MCF 10A (cell line): ENCODE measurements around the gene CMPK2. TPM values are rescaled to one million over a fixed set of nuclear protein-coding genes. Genes with fewer than 3 reads are reported as not detected.

ENCODE experiments used
- BruUV-seq: library from RNA; stranded (reverse); fragments of 400-500 nt; replicated peaks from 2 replicates; lab custom pipeline; 2021; lab: Mats Ljungman, UMichigan
- CTCF ChIA-PET: fragments of 300-600 bp; sonication (Branson Sonifier 250); formaldehyde crosslinking; extraction: SDS; loops from one replicate; lab custom pipeline; 2021; ENCODE audit warnings: antibody characterized with exemption, inconsistent platforms; lab: Yijun Ruan, JAX
- POLR2A ChIA-PET: fragments of 300-600, 350-650 bp; sonication (Branson Sonifier 250); formaldehyde crosslinking; extraction: SDS; loops from one replicate; lab custom pipeline; 2020; ENCODE audit warnings: antibody characterized with exemption, inconsistent platforms; lab: Yijun Ruan, JAX
- DNase-seq: peaks from one replicate; pipeline ENCODE4 v3.0.0-alpha.2; 2018; ENCODE audit not compliant: unreplicated experiment
- H3K27ac Mint-ChIP-seq: one replicate; pipeline ENCODE4 v1.8.0; 2022; ENCODE audit warnings: mild to moderate bottlenecking, low read depth, mixed read lengths; ENCODE audit not compliant: unreplicated experiment
- H3K27me3 Mint-ChIP-seq: one replicate; pipeline ENCODE4 v1.8.0; 2022; ENCODE audit warnings: mixed read lengths; ENCODE audit not compliant: insufficient read depth, unreplicated experiment
- H3K36me3 Mint-ChIP-seq: one replicate; pipeline ENCODE4 v1.8.0; 2022; ENCODE audit warnings: mild to moderate bottlenecking, moderate library complexity, mixed read lengths; ENCODE audit not compliant: insufficient read depth, unreplicated experiment
- H3K4me1 Mint-ChIP-seq: one replicate; pipeline ENCODE4 v1.8.0; 2022; ENCODE audit warnings: mixed read lengths; ENCODE audit not compliant: insufficient read depth, unreplicated experiment
- H3K4me3 Mint-ChIP-seq: one replicate; pipeline ENCODE4 v1.8.0; 2022; ENCODE audit warnings: mild to moderate bottlenecking, moderate library complexity, mixed read lengths; ENCODE audit not compliant: unreplicated experiment
- H3K9me3 Mint-ChIP-seq: one replicate; pipeline ENCODE4 v1.8.0; 2022; ENCODE audit warnings: mixed read lengths; ENCODE audit not compliant: unreplicated experiment
- CTCF ChIP-seq: fragments of 200-600 bp; IDR thresholded peaks from one replicate; pipeline ENCODE4 v1.8.0; 2022; ENCODE audit warnings: antibody characterized with exemption, mild to moderate bottlenecking; ENCODE audit not compliant: unreplicated experiment
- intact Hi-C: fragments of 100-400 bp; cut with micrococcal nuclease; formaldehyde crosslinking; loops from 2 replicates; pipeline ENCODE4 v1.14.1; 2022
- total RNA-seq: library from RNA; stranded (reverse); gene quantifications from 2 replicates; pipeline ENCODE4 v1.2.3, GENCODE V29; 2022

CMPK2 gene
- total RNA-seq, 1 experiment from 2014 or later: 0.40 TPM

GRCh38 chr2:6866982-6867381, 1.3 kb upstream of the CMPK2 start:
- ChIA-PET POLR2A (interaction anchor here (1.3 to 2.0 kb wide), 2 partner anchors 9 to 13 kb away, joined by 3 to 6 read pairs; no protein-coding TSS in a partner anchor), CTCF (interaction anchor here (0.6 to 2.8 kb wide), 12 partner anchors 10 to 761 kb away, joined by 3 to 26 read pairs (median 4); partner anchors contain the start of gene RSAD2)
- intact Hi-C loops: no loop called here
- no peak for DNase-seq
- Mint-ChIP-seq H3K9me3 (no peaks in the 10 kb centered on the region), H3K27me3 (peaks cover 14% of the 10 kb centered on the region), H3K4me3 (no peak overlapping the region), H3K27ac (no peak overlapping the region), H3K36me3 (no peaks in the 10 kb centered on the region), H3K4me1 (peaks cover 7% of the 10 kb centered on the region)
- TF ChIP-seq CTCF: no peak
- BruUV-seq: no TSS peak

GRCh38 chr2:6866275-6866671, 566 bp upstream of the CMPK2 start:
- peak overlapping the region; percentile 73 for H3K4me3 Mint-ChIP-seq
- ChIA-PET POLR2A (interaction anchor here (2.0 kb wide), 1 partner anchor 10 kb away, joined by 6 read pairs; no protein-coding TSS in a partner anchor), CTCF (interaction anchor here (0.6 to 2.8 kb wide), 14 partner anchors 9 to 1768 kb away, joined by 3 to 26 read pairs (median 4); partner anchors contain the start of gene RSAD2)
- peaks cover 6% of the 10 kb centered on the region for H3K27me3 Mint-ChIP-seq
- no peaks in the 10 kb centered on the region for H3K36me3 Mint-ChIP-seq
- peak; percentile 48 for DNase-seq
- H3K4me1 Mint-ChIP-seq: peaks cover 7% of the 10 kb centered on the region
- peak; percentile 25 for TF ChIP-seq CTCF
- BruUV-seq: no TSS peak
- intact Hi-C loops: no loop called here
- no peaks in the 10 kb centered on the region for H3K9me3 Mint-ChIP-seq
- no peak overlapping the region for H3K27ac Mint-ChIP-seq

GRCh38 chr2:6864923-6865345, 773 bp downstream of the CMPK2 start:
- CTCF ChIA-PET: interaction anchor here (0.6 to 2.1 kb wide), 8 partner anchors 8 to 1401 kb away, joined by 3 to 9 read pairs (median 4); partner anchors contain the start of gene RSAD2
- Mint-ChIP-seq H3K4me3 (peak overlapping the region; percentile 45), H3K4me1 (peaks cover 7% of the 10 kb centered on the region), H3K27ac (no peak overlapping the region), H3K36me3 (no peaks in the 10 kb centered on the region), H3K9me3 (peaks cover 8% of the 10 kb centered on the region), H3K27me3 (no peaks in the 10 kb centered on the region)
- BruUV-seq: no TSS peak
- intact Hi-C loops: no loop called here
- DNase-seq: no peak
- TF ChIP-seq CTCF: no peak
- POLR2A ChIA-PET: no interaction called here

- no peak for DNase-seq
- Mint-ChIP-seq H3K27ac (no peak overlapping the region), H3K36me3 (no peaks in the 10 kb centered on the region), H3K27me3 (no peaks in the 10 kb centered on the region), H3K9me3 (peaks cover 8% of the 10 kb centered on the region), H3K4me1 (peaks cover 7% of the 10 kb centered on the region), H3K4me3 (peak overlapping the region; percentile 45)
- ChIA-PET POLR2A (no interaction called here), CTCF (interaction anchor here (1.4 kb wide), 1 partner anchor 13 kb away, joined by 3 read pairs; the partner anchor contains the start of gene RSAD2)
- BruUV-seq: no TSS peak
- TF ChIP-seq CTCF: no peak
- intact Hi-C loops: no loop called here
Observed at GRCh38 chr2:6864231-6864754, 1.4 kb downstream of the CMPK2 start.
